ENCODE measurements around the gene TRPC4AP.

Gene TRPC4AP

GRCh38 chr20:35017099-35017835 is 75.3 kb downstream of the TRPC4AP start:
- DNase-seq (ENCODE audit: low read depth in 2 of 3, low spot score in 2 of 3), result no peak

GRCh38 chr20:35015863-35016193 is 76.8 kb downstream of the TRPC4AP start:
- no peak for DNase-seq (ENCODE audit: low read depth in 2 of 3, low spot score in 2 of 3)

GRCh38 chr20:35014537-35014936 is 78.1 kb downstream of the TRPC4AP start:
- DNase-seq (ENCODE audit: low read depth in 2 of 3, low spot score in 2 of 3), result no peak

- no peak for DNase-seq (ENCODE audit: low read depth in 2 of 3, low spot score in 2 of 3)
These were observed 78.9 kb downstream of the TRPC4AP start for GRCh38 chr20:35013421-35014411.

GRCh38 chr20:35012227-35013069 is 80.2 kb downstream of the TRPC4AP start:
- DNase-seq (ENCODE audit: low read depth in 2 of 3, low spot score in 2 of 3), result no peak

- no peak for DNase-seq (ENCODE audit: low read depth in 2 of 3, low spot score in 2 of 3)
These were observed 80.9 kb downstream of the TRPC4AP start for GRCh38 chr20:35011589-35012226.

GRCh38 chr20:35010405-35011192 is 82.0 kb downstream of the TRPC4AP start:
- DNase-seq (ENCODE audit: low read depth in 2 of 3, low spot score in 2 of 3), result no peak

- DNase-seq (ENCODE audit: low read depth in 2 of 3, low spot score in 2 of 3), result no peak
These were observed 82.8 kb downstream of the TRPC4AP start for GRCh38 chr20:35009665-35010328.

GRCh38 chr20:35008411-35009342 is 83.9 kb downstream of the TRPC4AP start:
- no peak for DNase-seq (ENCODE audit: low read depth in 2 of 3, low spot score in 2 of 3)

GRCh38 chr20:35007891-35008290 is 84.7 kb downstream of the TRPC4AP start:
- no peak for DNase-seq (ENCODE audit: low read depth in 2 of 3, low spot score in 2 of 3)

- no peak for DNase-seq (ENCODE audit: low read depth in 2 of 3, low spot score in 2 of 3)
These were observed 85.2 kb downstream of the TRPC4AP start for GRCh38 chr20:35007413-35007812.

GRCh38 chr20:35006531-35006971 is 86.1 kb downstream of the TRPC4AP start:
- DNase-seq (ENCODE audit: low read depth in 2 of 3, low spot score in 2 of 3), result no peak

GRCh38 chr20:35006009-35006408 is 86.6 kb downstream of the TRPC4AP start:
- DNase-seq (ENCODE audit: low read depth in 2 of 3, low spot score in 2 of 3), result no peak

GRCh38 chr20:35005463-35005961 is 87.1 kb downstream of the TRPC4AP start:
- no peak for DNase-seq (ENCODE audit: low read depth in 2 of 3, low spot score in 2 of 3)

- DNase-seq (ENCODE audit: low read depth in 2 of 3, low spot score in 2 of 3), result no peak
These were observed 87.7 kb downstream of the TRPC4AP start for GRCh38 chr20:35004749-35005462.

GRCh38 chr20:35004051-35004725 is 88.4 kb downstream of the TRPC4AP start:
- no peak for DNase-seq (ENCODE audit: low read depth in 2 of 3, low spot score in 2 of 3)

Measured in activated CD8-positive, alpha-beta memory T cell treated with anti-CD3 and anti-CD28 coated beads for 48 hours (primary cell).